ENCODE measurements around the gene FEM1A.
"Not testable (repeated sequence)": the region's sequence is repeated elsewhere in the genome, so short reads cannot be mapped to it uniquely, and the experiment has no call there.

FEM1A gene, protein sequence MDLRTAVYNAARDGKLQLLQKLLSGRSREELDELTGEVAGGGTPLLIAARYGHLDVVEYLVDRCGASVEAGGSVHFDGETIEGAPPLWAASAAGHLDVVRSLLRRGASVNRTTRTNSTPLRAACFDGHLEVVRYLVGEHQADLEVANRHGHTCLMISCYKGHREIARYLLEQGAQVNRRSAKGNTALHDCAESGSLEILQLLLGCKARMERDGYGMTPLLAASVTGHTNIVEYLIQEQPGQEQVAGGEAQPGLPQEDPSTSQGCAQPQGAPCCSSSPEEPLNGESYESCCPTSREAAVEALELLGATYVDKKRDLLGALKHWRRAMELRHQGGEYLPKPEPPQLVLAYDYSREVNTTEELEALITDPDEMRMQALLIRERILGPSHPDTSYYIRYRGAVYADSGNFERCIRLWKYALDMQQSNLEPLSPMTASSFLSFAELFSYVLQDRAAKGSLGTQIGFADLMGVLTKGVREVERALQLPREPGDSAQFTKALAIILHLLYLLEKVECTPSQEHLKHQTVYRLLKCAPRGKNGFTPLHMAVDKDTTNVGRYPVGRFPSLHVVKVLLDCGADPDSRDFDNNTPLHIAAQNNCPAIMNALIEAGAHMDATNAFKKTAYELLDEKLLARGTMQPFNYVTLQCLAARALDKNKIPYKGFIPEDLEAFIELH

DNA sequence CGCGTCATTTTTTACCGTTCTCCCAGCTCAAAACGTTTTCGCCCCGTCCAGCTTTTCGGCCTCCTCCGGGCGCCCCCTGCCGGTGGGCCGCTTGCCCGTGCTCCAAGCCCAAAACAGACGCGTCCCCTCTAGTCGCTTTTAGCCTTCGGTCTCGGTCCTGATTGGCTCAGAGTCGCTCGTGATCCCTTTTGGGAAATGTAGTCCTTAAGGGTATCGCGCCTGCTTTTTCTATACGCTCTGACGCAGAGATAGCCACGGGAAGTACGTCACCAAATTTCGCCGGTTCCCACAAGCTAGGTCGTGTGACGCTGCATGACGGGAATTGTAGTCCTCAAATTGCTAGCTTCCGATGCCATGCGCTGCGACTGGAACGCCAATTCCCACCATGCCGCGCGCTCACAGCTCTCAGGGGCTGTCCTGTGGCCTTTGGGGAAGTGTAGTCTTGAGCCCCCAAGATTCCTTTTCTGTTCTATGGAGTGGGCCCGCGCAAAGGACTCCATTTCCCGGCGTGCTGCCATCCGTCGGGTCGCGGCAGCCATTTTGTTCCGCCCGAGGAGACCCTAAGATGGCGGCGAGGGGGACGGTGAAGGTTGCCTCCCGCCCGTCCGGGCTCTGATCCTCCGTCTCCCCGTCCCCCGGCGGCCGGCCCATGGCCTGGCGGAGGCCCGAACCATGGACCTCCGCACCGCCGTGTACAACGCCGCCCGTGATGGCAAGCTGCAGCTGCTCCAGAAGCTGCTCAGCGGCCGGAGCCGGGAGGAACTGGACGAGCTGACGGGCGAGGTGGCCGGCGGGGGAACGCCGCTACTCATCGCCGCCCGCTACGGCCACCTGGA is at the start of gene FEM1A:
Gene FEM1A, plus strand, starts transcription at position 552 of the 836 bp plus-strand sequence. Its CDS starts 121 bp downstream, at position 673.
- peak; percentile 100 for DNase-seq (ENCODE audit: low spot score)

- no peak for DNase-seq (ENCODE audit: low spot score)
Measured at GRCh38 chr19:4742723-4743646, 48.5 kb upstream of the FEM1A start.

DNA sequence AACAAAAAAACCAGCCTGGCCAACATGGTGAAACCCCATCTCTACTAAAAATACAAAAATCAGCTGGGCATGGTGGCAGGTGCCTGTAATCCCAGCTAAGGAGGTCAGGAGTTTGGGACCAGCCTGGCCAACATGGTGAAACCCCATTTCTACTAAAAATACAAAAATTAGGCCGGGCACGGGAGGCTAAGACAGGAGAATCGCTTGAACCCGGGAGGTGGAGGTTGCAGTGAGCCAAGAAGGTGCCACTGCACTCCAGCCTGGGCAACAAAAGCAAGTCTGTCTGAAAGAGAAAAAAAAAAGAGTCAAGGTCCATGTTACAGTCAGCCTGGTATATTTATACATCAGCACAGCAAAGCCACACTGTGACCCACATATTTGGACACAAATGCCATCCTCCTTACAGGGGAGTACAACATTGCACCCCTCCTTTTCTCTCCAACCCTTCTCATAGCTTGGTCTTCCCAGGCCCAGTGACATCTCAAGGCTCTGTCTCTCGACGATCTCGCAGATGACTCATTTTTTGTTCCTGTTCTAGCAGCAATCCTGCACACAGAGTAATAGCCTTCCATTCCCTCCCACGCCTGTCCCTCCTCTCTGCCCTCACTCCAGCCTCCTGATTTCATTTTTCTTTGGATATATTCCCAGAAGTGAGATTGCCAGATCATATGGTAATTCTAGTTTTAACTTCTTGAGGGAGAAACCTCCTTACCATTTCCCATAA is 46.9 kb upstream of the FEM1A start:
- peak; percentile 42 for DNase-seq (ENCODE audit: low spot score)

DNA sequence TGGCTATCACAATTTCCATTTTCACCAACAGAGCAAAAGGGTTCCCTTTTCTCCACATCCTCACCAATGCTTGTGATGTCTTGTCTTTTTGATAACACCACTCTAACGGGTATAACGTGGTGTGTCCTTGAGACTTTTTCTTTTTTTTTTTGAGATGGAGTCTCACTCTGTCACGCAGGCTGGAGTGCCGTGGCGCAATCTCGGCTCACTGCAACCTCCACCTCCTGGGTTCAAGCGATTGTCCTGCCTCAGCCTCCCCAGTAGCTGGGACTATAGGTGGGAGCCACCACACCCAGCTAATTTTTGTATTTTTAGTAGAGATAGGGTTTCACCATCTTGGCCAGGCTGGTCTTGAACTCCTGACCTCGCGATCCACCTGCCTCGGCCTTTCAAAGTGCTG is 46.4 kb upstream of the FEM1A start:
- not testable (repeated sequence) for DNase-seq (ENCODE audit: low spot score)

GRCh38 chr19:4745986-4746385 is 45.5 kb upstream of the FEM1A start:
- no peak for DNase-seq (ENCODE audit: low spot score)

GRCh38 chr19:4748185-4748584 is 43.3 kb upstream of the FEM1A start:
- DNase-seq (ENCODE audit: low spot score): no peak

GRCh38 chr19:4748589-4748988 is 42.9 kb upstream of the FEM1A start:
- DNase-seq (ENCODE audit: low spot score): no peak

- no peak for DNase-seq (ENCODE audit: low spot score)
Measured at GRCh38 chr19:4749870-4750590, 41.5 kb upstream of the FEM1A start.

GRCh38 chr19:4754248-4754647 is 37.3 kb upstream of the FEM1A start:
- DNase-seq (ENCODE audit: low spot score): no peak

DNA sequence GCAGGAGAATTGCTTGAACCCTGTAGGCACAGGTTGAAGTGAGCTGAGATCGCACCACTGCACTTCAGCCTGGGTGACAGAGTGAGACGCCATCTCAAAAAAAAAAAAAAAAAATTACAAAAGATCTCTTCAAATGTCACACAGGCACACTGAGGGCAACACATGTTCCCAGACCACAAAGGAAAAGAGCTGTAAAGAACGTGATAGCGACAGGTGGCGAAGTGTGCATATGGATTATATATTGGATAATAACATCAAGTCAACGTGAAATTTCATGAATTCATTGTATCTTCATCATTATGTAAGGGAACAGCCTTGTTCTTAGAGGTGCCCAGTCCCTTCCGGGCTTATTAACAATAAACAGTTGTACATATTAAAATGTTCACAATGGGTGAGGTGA is 36.1 kb upstream of the FEM1A start:
- no peak for DNase-seq (ENCODE audit: low spot score)

DNA sequence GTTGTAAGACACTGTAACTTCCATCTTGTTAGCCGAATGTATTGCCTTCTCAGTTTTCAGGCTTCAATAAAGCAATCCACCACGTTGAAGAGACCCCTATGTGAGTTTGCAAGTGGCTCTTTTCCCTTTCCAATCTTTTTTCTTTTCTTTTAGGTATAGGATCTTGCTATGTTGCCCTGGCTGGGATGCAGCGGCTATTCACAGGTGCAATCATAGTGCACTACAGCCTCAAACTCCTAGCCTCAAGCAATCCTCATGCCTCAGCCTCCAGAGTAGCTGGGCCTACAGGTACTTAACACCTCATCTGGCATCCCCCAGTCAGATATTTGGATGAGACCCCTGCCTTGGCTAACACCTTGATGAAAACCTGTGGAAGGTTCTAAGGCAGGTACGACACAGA is 33.5 kb upstream of the FEM1A start:
- DNase-seq (ENCODE audit: low spot score): no peak

- DNase-seq (ENCODE audit: low spot score): no peak
Measured at GRCh38 chr19:4758659-4759058, 32.9 kb upstream of the FEM1A start.

DNA sequence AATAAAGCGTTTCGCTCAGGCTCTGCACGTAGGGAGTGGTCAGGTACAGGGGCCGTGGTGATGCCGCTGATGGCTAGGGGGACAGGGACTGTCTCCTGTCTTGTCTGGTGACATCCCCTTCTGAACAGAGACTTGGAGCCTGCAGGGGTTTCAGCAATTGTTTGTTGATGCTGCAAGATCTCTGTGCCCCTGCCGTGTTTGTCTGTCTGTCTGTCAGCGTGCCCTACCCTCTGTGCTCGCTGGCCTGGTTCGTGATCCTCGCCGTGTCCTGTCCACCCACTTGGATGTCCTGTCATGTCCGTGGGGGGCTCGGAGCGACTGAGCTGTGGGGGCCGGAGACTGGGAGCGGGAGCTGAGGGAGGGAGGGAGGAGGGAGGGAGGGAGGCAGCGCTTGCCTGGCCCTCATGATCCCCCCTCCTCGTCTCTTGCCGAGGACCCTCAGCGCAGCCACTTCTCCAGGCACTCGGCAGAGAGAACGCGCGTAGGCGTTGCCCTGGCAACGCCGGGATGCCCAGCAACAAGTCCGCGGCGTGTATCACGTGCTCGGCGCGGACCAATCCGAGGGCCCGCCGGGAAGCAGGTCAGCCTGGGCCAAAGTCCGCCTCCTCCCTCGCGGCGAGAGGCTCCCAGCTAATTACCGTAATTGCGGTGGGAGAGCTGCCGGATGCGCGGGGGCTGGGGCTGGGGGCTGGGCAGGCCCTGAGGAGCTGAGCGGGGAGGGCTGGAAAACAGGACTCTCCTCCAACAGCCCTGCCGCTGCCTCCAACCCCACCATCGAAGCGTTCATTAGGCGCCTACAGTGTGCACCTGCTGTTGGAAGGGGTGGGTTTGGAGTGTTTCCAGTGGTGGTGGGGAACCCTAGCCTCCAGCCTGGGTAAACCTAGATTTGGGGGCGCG is 31.9 kb upstream of the FEM1A start:
- DNase-seq (ENCODE audit: low spot score): peak; percentile 65

DNA sequence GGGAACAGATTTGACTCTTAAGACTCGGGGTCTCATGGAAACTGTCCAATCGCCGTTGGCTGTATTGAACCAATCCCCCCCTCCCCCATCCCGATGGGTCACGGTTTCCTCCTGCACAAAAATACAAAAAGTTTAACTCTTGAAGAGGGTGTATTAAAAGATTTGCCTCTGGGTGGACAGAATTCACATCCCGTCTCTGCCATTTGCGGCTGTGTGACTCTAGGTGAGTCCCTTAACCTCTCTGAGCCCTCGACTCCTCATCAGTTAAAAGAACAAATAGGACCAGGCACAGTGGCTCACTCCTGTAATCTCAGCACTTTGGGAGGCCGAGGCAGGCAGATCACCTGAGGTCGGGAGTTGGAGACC is 31.3 kb upstream of the FEM1A start:
- no peak for DNase-seq (ENCODE audit: low spot score)

GRCh38 chr19:4763021-4763420 is 28.5 kb upstream of the FEM1A start:
- DNase-seq (ENCODE audit: low spot score): no peak

DNA sequence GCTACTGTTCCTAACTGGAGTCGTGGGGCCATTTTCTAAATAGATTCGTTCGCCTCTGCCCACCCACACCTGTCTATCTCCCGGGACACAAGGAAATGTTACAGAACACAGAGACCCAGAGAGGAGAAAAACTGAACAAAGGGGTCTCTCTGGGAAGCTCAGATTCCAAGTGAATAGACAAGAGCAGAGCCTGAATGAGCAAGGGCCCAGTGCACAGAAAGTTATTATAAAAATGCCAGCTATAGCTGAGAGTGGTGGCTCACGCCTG is 27.2 kb upstream of the FEM1A start:
- DNase-seq (ENCODE audit: low spot score): no peak

DNA sequence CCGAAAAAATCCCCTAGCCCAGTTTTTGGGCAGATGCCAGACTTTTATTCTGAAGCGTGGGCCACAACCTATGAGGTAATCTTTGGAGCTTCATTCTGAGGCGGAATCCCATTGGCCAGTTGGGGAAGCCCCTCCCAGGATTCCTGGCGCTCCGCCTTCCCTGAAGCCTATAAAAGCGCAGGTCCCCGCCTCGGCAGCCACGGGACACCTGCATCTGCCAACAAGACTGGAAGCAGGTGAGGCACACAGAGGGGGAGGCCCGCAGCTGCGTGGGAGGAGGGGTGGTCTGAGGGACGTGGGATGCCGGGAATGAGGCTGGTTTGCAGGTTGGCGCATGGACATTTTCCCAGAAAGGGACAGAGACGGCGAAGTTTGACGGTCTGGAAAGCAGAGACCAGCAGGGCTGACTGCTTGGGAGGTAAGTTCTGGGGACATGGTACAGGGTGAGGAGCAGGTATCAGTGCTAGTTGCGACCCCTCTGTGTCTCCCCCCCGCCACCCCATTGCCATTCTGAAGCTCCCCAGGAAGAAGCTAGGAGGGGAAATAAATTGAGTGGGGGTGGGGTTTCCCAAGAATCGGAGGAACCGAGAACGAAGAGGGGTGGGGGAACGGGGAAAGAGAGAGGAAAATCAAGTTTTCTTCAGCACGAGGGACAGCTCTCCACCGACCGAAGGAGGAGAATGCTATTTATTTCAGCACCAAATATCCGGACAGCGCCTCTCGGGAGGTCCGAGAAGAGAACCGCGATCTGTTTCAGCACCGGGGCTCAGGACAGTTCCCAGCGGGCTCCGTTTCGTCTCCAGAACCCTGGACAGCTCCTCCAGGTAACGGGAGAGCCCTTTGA is 22.4 kb upstream of the FEM1A start:
- peak; percentile 79 for DNase-seq (ENCODE audit: low spot score)

DNA sequence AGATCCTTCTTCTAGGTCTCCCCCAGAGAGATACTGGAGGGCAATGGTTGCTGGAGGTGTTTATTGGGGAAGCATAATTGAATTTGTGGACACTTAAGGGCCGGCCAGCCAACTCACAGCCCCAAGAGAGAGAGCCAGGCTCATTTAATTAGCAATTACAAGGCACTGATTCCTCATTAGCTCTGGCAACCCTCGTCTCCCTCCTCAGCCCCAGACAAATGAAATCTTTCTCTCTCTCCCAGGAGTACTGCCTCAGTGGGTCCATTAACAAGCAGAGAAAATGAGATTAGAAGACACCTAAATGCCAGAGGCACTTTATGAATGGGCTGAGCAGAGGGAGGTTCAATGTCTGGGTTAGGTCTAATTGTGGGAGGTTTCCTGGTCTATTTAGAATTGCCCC is 19.0 kb upstream of the FEM1A start:
- no peak for DNase-seq (ENCODE audit: low spot score)

Data from kidney capillary endothelial cell (primary cell).